Esophagus squamous epithelium (tissue), 4 donors: ENCODE results near the gene EIF3J.
"Not testable (repeated sequence)": the region's sequence is repeated elsewhere in the genome, so short reads cannot be mapped to it uniquely, and the experiment has no call there.

ENCODE experiments used
- POLR2A ChIP-seq, 4 donors: fragments of 450-650 bp; IDR thresholded peaks; one replicate each; pipeline ENCODE4 v1.6.1; 2017; ENCODE audit warnings: antibody characterized with exemption in 4 of 4, mild to moderate bottlenecking in 4 of 4, moderate library complexity in 3 of 4
- TF ChIP-seq, protein P1 (sequence below), 6 experiments: fragments of 450-650 bp in 4 of 6; fragments of 200-600 bp in 2 of 6; sonication (generic) in 2 of 6; IDR thresholded peaks; one replicate each; pipeline ENCODE4 v1.5.1; 2016 to 2019; ENCODE audit warnings: antibody characterized with exemption in 6 of 6, mild to moderate bottlenecking in 4 of 6, moderate library complexity in 4 of 6

GRCh38 chr15:44544745-44545144 is 7.8 kb downstream of the EIF3J start:
- TF ChIP-seq, protein P1, sequence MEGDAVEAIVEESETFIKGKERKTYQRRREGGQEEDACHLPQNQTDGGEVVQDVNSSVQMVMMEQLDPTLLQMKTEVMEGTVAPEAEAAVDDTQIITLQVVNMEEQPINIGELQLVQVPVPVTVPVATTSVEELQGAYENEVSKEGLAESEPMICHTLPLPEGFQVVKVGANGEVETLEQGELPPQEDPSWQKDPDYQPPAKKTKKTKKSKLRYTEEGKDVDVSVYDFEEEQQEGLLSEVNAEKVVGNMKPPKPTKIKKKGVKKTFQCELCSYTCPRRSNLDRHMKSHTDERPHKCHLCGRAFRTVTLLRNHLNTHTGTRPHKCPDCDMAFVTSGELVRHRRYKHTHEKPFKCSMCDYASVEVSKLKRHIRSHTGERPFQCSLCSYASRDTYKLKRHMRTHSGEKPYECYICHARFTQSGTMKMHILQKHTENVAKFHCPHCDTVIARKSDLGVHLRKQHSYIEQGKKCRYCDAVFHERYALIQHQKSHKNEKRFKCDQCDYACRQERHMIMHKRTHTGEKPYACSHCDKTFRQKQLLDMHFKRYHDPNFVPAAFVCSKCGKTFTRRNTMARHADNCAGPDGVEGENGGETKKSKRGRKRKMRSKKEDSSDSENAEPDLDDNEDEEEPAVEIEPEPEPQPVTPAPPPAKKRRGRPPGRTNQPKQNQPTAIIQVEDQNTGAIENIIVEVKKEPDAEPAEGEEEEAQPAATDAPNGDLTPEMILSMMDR (IDR thresholded peaks at IDR 0.05) = not testable (repeated sequence)
- TF ChIP-seq POLR2A (IDR thresholded peaks at IDR 0.05) = not testable (repeated sequence)
